HFF-Myc (cell line): ENCODE measurements around the gene A1BG.

Experiments used
- DNase-seq: peaks from one replicate; pipeline ENCODE4 v3.0.0-alpha.2; 2011; ENCODE audit warnings: low read depth; ENCODE audit errors: extremely low read depth
- H3K4me3 ChIP-seq: replicated peaks from 2 replicates; pipeline ENCODE4 v1.5.1; 2011; ENCODE audit warnings: low read depth, mild to moderate bottlenecking, control low read depth, low read length
- TF ChIP-seq, protein P1 (sequence below): IDR thresholded peaks from 2 replicates; pipeline ENCODE4 v1.5.1; 2012; ENCODE audit warnings: mild to moderate bottlenecking, low read depth, low read length, control low read depth; ENCODE audit errors: missing control alignments

The A1BG gene

GRCh38 chr19:58362272-58362994, 9.1 kb upstream of the A1BG start, which contains the start of gene ZNF497:
ZNF497 (minus strand) TSS chr19:58362751; CDS start chr19:58357635, 5,116 bp downstream.
- H3K4me3 ChIP-seq: peak within 1 kb of the TSS; percentile 81
- peak; percentile 90 for DNase-seq
- TF ChIP-seq, protein P1, sequence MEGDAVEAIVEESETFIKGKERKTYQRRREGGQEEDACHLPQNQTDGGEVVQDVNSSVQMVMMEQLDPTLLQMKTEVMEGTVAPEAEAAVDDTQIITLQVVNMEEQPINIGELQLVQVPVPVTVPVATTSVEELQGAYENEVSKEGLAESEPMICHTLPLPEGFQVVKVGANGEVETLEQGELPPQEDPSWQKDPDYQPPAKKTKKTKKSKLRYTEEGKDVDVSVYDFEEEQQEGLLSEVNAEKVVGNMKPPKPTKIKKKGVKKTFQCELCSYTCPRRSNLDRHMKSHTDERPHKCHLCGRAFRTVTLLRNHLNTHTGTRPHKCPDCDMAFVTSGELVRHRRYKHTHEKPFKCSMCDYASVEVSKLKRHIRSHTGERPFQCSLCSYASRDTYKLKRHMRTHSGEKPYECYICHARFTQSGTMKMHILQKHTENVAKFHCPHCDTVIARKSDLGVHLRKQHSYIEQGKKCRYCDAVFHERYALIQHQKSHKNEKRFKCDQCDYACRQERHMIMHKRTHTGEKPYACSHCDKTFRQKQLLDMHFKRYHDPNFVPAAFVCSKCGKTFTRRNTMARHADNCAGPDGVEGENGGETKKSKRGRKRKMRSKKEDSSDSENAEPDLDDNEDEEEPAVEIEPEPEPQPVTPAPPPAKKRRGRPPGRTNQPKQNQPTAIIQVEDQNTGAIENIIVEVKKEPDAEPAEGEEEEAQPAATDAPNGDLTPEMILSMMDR: no peak

DNA sequence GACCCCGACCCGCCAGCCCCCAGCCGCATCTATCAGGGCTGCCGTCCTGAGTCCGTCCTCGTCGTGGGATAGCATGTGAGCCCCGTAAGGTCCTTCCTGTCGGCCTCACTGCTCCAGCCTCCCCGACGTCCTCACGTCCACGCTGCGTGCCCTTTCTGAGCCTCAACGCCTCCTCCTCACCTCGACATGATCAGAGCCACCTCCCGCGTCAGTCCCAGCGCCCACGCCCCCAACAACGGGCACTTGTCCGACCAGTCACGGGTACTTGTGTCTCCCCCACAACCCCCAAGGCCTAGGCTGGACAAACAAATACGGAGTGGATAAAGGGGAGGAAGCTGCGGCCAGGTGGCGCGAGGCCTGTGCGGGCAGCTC, 8.6 kb upstream of the A1BG start:
- H3K4me3 ChIP-seq: peak overlapping the region; percentile 81
- DNase-seq: no peak
- TF ChIP-seq, protein P1: no peak

- TF ChIP-seq, protein P1: no peak
- H3K4me3 ChIP-seq: no peak overlapping the region
- DNase-seq: no peak
Measured at GRCh38 chr19:58357481-58358145, 4.3 kb upstream of the A1BG start.

DNA sequence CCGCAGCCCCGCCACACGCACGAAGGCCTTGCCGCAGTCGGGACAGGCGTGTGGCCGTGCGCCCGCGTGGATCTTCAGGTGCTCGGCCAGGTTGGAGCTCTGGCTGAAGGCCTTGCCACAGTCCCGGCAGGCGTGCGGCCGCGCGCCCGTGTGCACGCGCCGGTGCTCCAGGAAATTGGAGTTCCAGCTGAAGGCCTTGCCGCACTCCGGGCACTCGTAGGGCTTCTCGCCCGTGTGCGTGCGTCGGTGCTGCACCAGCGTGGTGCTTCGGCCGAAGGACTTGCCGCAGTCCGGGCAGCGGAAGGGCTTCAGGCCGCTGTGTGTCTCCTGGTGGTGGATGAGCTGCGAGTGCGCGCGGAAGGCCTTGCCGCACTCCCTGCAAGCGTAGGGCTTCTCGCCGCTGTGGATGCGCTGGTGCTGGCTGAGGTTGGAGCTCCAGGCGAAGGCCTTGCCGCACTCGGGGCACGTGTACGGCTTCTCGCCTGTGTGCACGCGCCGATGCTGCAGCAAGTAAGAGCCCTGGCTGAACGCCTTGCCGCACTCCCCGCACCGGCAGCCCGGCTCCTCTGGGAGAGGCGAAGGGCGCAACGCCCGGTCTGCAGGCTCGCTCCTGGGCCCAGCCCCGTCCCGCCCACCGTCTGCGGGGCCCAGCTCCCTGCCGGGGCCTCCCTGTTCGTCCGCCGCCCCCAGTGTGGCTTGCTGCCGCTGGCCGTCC, 3.6 kb upstream of the A1BG start:
- no peak for DNase-seq
- TF ChIP-seq, protein P1: no peak
- peak overlapping the region; percentile 30 for H3K4me3 ChIP-seq

- TF ChIP-seq, protein P1: no peak
- no peak for DNase-seq
- peak overlapping the region; percentile 30 for H3K4me3 ChIP-seq
Measured at GRCh38 chr19:58355908-58356765, 2.8 kb upstream of the A1BG start.

DNA sequence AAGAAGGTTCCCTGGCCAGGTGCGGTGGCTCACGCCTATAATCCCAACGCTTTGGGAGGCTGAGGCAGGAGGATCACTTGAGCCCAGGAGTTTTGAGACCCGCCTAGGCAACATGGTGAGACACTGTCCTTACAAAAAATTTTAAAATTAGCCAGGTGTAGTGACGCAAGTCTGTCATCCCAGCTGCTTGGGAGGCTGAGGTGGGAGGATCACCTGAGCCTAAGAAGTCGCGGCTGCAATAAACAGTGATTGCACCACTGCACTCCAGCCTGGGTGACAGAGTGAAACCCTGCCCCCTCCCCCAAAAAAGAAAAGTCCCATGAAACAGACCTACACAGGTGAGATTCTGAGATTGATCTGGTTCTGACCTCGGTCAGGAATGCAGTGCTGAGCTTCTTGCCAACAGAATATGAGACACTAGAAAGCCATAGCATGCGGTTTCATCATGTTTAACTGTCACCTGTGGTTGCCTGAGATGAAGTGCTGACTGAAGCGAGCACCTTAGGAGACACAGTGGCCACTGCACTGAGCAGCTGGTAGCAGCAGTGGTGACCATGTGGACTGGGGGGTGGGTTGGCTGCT, 2.0 kb upstream of the A1BG start:
- DNase-seq: no peak
- no peak overlapping the region for H3K4me3 ChIP-seq
- TF ChIP-seq, protein P1: no peak
